Neuronal stem cell (in vitro differentiated cells): ENCODE measurements around the gene NLRP2B.
"Not testable (repeated sequence)": the region's sequence is repeated elsewhere in the genome, so short reads cannot be mapped to it uniquely, and the experiment has no call there.

Experiments used
- DNase-seq: peaks from one replicate; pipeline ENCODE4 v3.0.0-alpha.2; 2013; ENCODE audit warnings: low spot score
- H2AFZ ChIP-seq: one replicate; pipeline ENCODE4 v1.6.1; 2013; ENCODE audit warnings: mild to moderate bottlenecking, low read length, inconsistent platforms
- H2AK5ac ChIP-seq: 2 replicates; pipeline ENCODE4 v1.6.1; 2013; ENCODE audit warnings: low read depth, mild to moderate bottlenecking, inconsistent platforms, low read length, moderate library complexity, mixed read lengths
- H2BK120ac ChIP-seq: 2 replicates; pipeline ENCODE4 v1.6.1; 2013; ENCODE audit warnings: low read depth, mild to moderate bottlenecking, inconsistent platforms, low read length, moderate library complexity, mixed read lengths
- H2BK12ac ChIP-seq: one replicate; pipeline ENCODE4 v1.6.1; 2013; ENCODE audit warnings: low read length, inconsistent platforms
- H2BK15ac ChIP-seq: 2 replicates; pipeline ENCODE4 v1.6.1; 2013; ENCODE audit warnings: mild to moderate bottlenecking, low read length, inconsistent platforms, mixed read lengths
- H2BK5ac ChIP-seq: one replicate; pipeline ENCODE4 v1.6.1; 2013; ENCODE audit warnings: inconsistent platforms, mild to moderate bottlenecking, low read length, moderate library complexity
- H3K14ac ChIP-seq: one replicate; pipeline ENCODE4 v1.6.1; 2013; ENCODE audit warnings: low read length, inconsistent platforms
- H3K18ac ChIP-seq: 2 replicates; pipeline ENCODE4 v1.6.1; 2013; ENCODE audit warnings: low read length, inconsistent platforms
- H3K23ac ChIP-seq: 2 replicates; pipeline ENCODE4 v1.6.1; 2013; ENCODE audit warnings: low read depth, mild to moderate bottlenecking, mixed read lengths, low read length, inconsistent platforms; ENCODE audit not compliant: poor library complexity
- H3K27ac ChIP-seq: replicated peaks from 3 replicates; pipeline ENCODE4 v1.5.1; 2013; ENCODE audit warnings: low read length, inconsistent platforms
- H3K27me3 ChIP-seq, 3 experiments: 2 replicates each; pipeline ENCODE4 v1.6.1; 2013; ENCODE audit warnings: low read length in 3 of 3, mild to moderate bottlenecking in 2 of 3, inconsistent platforms in 1 of 3, low read depth in 1 of 3, mixed read lengths in 1 of 3, moderate library complexity in 1 of 3; ENCODE audit not compliant: control insufficient read depth in 3 of 3, insufficient read depth in 3 of 3
- H3K36me3 ChIP-seq, 2 donors: replicated peaks in 1 of 2; 2 replicates each; pipeline ENCODE4 v1.6.1; 2013; ENCODE audit warnings: low read length in 2 of 2; ENCODE audit not compliant: control insufficient read depth in 2 of 2, insufficient read depth in 2 of 2
- H3K4ac ChIP-seq: 2 replicates; pipeline ENCODE4 v1.6.1; 2013; ENCODE audit warnings: inconsistent platforms, mild to moderate bottlenecking, low read length, moderate library complexity
- H3K4me1 ChIP-seq, 2 donors: 1 replicate in 1 of 2; 2 replicates in 1 of 2; pipeline ENCODE4 v1.6.1; 2013; ENCODE audit warnings: low read length in 2 of 2, low read depth in 1 of 2; ENCODE audit not compliant: control insufficient read depth in 2 of 2, insufficient read depth in 1 of 2
- H3K4me2 ChIP-seq: one replicate; pipeline ENCODE4 v1.6.1; 2013; ENCODE audit warnings: mild to moderate bottlenecking, low read length, inconsistent platforms; ENCODE audit not compliant: insufficient read depth, poor library complexity, severe bottlenecking
- H3K4me3 ChIP-seq, 2 donors: 2 replicates each; pipeline ENCODE4 v1.5.1; 2013; ENCODE audit warnings: low read length in 2 of 2, mild to moderate bottlenecking in 2 of 2, inconsistent platforms in 1 of 2, moderate library complexity in 1 of 2
- H3K79me1 ChIP-seq: one replicate; pipeline ENCODE4 v1.6.1; 2013; ENCODE audit warnings: low read depth, mild to moderate bottlenecking, inconsistent platforms, low read length, moderate library complexity
- H3K9ac ChIP-seq: one replicate; pipeline ENCODE4 v1.6.1; 2013; ENCODE audit warnings: mild to moderate bottlenecking, low read depth, low read length, inconsistent platforms; ENCODE audit not compliant: poor library complexity
- H3K9me3 ChIP-seq, 2 donors: replicated peaks in 1 of 2; 2 replicates each; pipeline versions ENCODE3 to v1.6.1; 2013; ENCODE audit warnings: low read length in 2 of 2, mild to moderate bottlenecking in 2 of 2, inconsistent platforms in 1 of 2, low read depth in 1 of 2, mixed read lengths in 1 of 2, moderate library complexity in 1 of 2; ENCODE audit not compliant: control insufficient read depth in 2 of 2, insufficient read depth in 1 of 2
- H4K8ac ChIP-seq: one replicate; pipeline ENCODE4 v1.6.1; 2013; ENCODE audit warnings: low read depth, mild to moderate bottlenecking, inconsistent platforms, low read length, moderate library complexity
- H4K91ac ChIP-seq: one replicate; pipeline ENCODE4 v1.6.1; 2013; ENCODE audit warnings: low read length, low read depth, mild to moderate bottlenecking, inconsistent platforms; ENCODE audit not compliant: poor library complexity
- WGBS, 2 donors: extraction: QIAGEN DNeasy Blood & Tissue Kit; methylation state at CpG; one replicate each; pipeline ENCODE4 v1.1.7; 2013; ENCODE audit warnings: missing lambda C conversion rate in 2 of 2, mixed read lengths in 1 of 2; ENCODE audit not compliant: insufficient read length in 2 of 2, insufficient replicate concordance in 1 of 2; ENCODE audit errors: extremely low coverage in 2 of 2; 5-methylcytosine and 5-hydroxymethylcytosine counted together

Gene NLRP2B

DNA sequence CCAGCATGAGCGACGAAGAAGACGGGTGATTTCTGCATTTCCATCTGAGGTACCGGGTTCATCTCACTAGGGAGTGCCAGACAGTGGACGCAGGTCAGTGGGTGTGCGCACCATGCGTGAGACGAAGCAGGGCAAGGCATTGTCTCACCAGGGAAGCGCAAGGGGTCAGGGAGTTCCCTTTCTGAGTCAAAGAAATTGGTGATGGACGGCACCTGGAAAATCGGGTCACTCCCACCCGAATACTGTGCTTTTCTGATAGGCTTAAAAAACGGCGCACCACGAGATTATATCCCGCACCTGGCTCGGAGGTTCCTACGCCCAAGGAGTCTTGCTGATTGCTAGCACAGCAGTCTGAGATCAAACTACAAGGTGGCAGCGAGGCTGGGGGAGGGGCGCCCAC lies 50.6 kb downstream of the NLRP2B start:
- H3K36me3 ChIP-seq, H2AK5ac ChIP-seq, H4K8ac ChIP-seq, H3K9me3 ChIP-seq, H2BK12ac ChIP-seq, H3K4me2 ChIP-seq, H3K14ac ChIP-seq, H3K23ac ChIP-seq, H3K9ac ChIP-seq, H2AFZ ChIP-seq, H3K4me1 ChIP-seq, H3K18ac ChIP-seq, H3K27me3 ChIP-seq, H2BK120ac ChIP-seq, H3K4ac ChIP-seq, H2BK15ac ChIP-seq, H4K91ac ChIP-seq, H2BK5ac ChIP-seq, DNase-seq, H3K79me1 ChIP-seq, H3K4me3 ChIP-seq, H3K27ac ChIP-seq: not testable (repeated sequence)
- no CpG with 5 or more reads among the region's 20 CpGs for WGBS, 2 donors
